HEK293T (cell line): ENCODE results near the gene HACE1.
A peak's percentile ranks its signal among the peaks of the same experiment; 100 is the strongest.

Experiments
- CTCF ChIA-PET: fragments of 350-600 bp; formaldehyde crosslinking; extraction: SDS; loops from one replicate; lab custom pipeline; 2021; ENCODE audit warnings: antibody characterized with exemption, inconsistent platforms; lab: Yijun Ruan, JAX
- POLR2A ChIA-PET: fragments of 350-600 bp; formaldehyde crosslinking; extraction: SDS; loops from one replicate; lab custom pipeline; 2020; ENCODE audit warnings: antibody characterized with exemption, inconsistent platforms; lab: Yijun Ruan, JAX
- DNase-seq: peaks from one replicate; pipeline ENCODE4 v3.0.0; 2012; ENCODE audit warnings: mixed read lengths; ENCODE audit errors: extremely low spot score
- ARNT ChIP-seq: fragments of 450-650 bp; IDR thresholded peaks from 2 replicates; pipeline ENCODE4 v1.6.1; 2017; ENCODE audit warnings: mild to moderate bottlenecking
- BHLHE40 ChIP-seq: fragments of 450-650 bp; IDR thresholded peaks from 2 replicates; pipeline ENCODE4 v1.6.1; 2016; ENCODE audit warnings: mild to moderate bottlenecking, moderate library complexity, borderline replicate concordance
- CTBP1 ChIP-seq: fragments of 450-650 bp; IDR thresholded peaks from 2 replicates; pipeline ENCODE4 v1.6.1; 2016; ENCODE audit warnings: borderline replicate concordance
- ELF4 ChIP-seq: fragments of 450-650 bp; IDR thresholded peaks from 2 replicates; pipeline ENCODE4 v1.6.1; 2017; ENCODE audit warnings: antibody characterized with exemption
- FOXA1 ChIP-seq: fragments of 450-650 bp; IDR thresholded peaks from 2 replicates; pipeline ENCODE4 v1.6.1; 2016; ENCODE audit warnings: mild to moderate bottlenecking
- FOXK2 ChIP-seq: fragments of 450-650 bp; IDR thresholded peaks from 2 replicates; pipeline ENCODE4 v1.6.1; 2016; ENCODE audit warnings: mild to moderate bottlenecking
- FOXM1 ChIP-seq: fragments of 450-650 bp; IDR thresholded peaks from 2 replicates; pipeline ENCODE4 v1.6.1; 2017; ENCODE audit warnings: mild to moderate bottlenecking, borderline replicate concordance
- HDGF ChIP-seq: fragments of 450-650 bp; IDR thresholded peaks from 2 replicates; pipeline ENCODE4 v1.6.1; 2017; ENCODE audit warnings: antibody characterized with exemption, borderline replicate concordance
- L3MBTL2 ChIP-seq: fragments of 450-650 bp; conservative IDR thresholded peaks from 2 replicates; pipeline ENCODE4 v1.6.1; 2016; ENCODE audit warnings: mild to moderate bottlenecking
- LEF1 ChIP-seq: fragments of 450-650 bp; IDR thresholded peaks from 2 replicates; pipeline ENCODE4 v1.6.1; 2017; ENCODE audit warnings: mild to moderate bottlenecking, borderline replicate concordance
- NFRKB ChIP-seq: fragments of 450-650 bp; IDR thresholded peaks from 2 replicates; pipeline ENCODE4 v1.6.1; 2016; ENCODE audit warnings: mild to moderate bottlenecking, moderate library complexity
- SP1 ChIP-seq: fragments of 450-650 bp; IDR thresholded peaks from 2 replicates; pipeline ENCODE4 v1.6.1; 2017
- SUZ12 ChIP-seq: fragments of 450-650 bp; IDR thresholded peaks from 2 replicates; pipeline ENCODE4 v1.6.1; 2016; ENCODE audit warnings: mild to moderate bottlenecking
- TARDBP ChIP-seq: fragments of 450-650 bp; IDR thresholded peaks from 2 replicates; pipeline ENCODE4 v1.6.1; 2016
- ZNF384 ChIP-seq: fragments of 450-650 bp; IDR thresholded peaks from 2 replicates; pipeline ENCODE4 v1.6.1; 2016
- TF ChIP-seq, protein P1 (sequence below): fragments of 450-650 bp; IDR thresholded peaks from 2 replicates; pipeline ENCODE4 v1.6.1; 2016

HACE1 gene

DNA sequence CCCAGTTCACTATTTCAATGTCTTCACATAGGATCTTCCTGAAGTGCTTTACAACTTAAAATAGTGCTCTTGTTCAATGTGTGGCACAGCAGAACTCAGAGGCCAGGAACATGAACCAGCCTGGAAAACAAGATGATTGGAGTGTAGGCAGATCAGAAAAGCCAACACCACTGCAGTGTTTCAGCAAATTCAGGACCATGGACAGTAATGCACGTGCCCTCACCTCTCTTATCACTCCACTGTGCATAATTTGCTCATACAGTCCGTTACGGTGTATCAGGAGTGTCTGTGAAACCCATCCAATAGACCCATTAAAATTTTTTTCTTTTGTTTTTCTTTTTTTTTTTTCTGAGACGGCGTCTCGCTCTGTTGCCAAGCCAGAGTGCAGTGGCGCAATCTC, 27.6 kb upstream of the HACE1 start:
- DNase-seq: peak; percentile 37
- ChIA-PET CTCF (no interaction called here), POLR2A (no interaction called here)
- TF ChIP-seq L3MBTL2: no peak
- no peak for TF ChIP-seq BHLHE40
- TF ChIP-seq FOXM1: no peak
- TF ChIP-seq SUZ12: no peak
- TF ChIP-seq NFRKB: no peak
- TF ChIP-seq ELF4: no peak
- no peak for TF ChIP-seq ARNT
- TF ChIP-seq TARDBP: no peak
- TF ChIP-seq CTBP1: no peak

DNA sequence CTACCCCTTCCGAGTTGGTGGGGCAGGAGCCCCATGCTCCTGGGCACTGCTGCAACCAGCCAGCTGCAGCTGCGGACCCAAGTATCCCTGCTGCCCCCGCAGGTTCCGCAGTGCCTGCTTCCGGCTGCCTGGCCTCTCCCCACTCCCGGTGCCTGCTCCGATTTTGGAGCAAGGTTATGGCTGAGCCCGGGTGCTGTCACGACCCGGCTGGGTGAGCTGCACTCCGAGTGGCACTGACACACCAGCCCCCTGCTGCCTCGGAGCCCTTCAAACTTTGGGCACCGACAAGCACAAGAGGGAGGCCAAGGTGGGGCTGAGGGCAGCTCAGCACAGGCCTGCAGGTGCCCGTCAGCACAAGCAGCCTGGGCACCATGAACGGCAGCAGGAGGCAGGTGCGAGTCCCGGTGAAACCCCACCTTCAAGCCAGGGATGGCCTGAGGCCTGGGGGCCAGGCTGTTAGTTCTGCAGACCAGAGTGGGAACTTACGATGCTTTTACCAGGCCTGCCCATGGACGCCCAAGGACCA, 25.9 kb upstream of the HACE1 start:
- no peak for DNase-seq
- POLR2A ChIA-PET: no interaction called here
- CTCF ChIA-PET: no interaction called here
- no peak for TF ChIP-seq ARNT
- no peak for TF ChIP-seq SP1
- TF ChIP-seq HDGF: no peak
- TF ChIP-seq L3MBTL2: no peak
- TF ChIP-seq ELF4: no peak
- TF ChIP-seq NFRKB: no peak
- TF ChIP-seq TARDBP: no peak
- no peak for TF ChIP-seq FOXK2

DNA sequence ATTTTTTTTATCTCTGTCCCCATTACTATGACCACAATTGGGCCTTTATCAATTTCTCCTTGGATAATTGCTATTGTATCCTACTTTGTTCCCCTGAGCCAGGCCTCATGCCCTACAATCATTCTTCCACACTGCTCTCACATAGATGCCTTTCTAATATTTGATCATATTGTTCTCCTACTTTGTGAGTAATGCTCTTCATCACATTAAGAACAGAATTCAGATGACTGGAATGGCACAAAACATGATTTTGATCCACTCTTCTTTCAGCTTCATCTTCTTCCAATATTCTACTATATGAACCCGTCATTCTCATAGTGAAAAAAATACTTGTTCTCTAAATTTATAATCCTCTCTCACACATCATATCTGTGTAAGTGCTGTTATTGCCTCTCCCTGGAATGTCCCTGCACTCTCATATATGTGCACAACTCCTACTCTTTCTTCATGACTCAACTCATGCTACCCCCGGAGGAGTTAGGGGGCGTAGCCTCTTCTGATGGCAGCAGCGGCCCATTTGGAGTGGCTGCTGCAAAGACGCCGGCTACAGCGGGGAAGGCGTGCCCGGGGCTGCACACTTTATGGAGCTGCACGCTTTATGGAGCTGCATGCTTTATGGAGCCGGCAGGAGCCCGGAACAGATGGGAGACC, 25.3 kb upstream of the HACE1 start:
- DNase-seq: no peak
- POLR2A ChIA-PET: no interaction called here
- TF ChIP-seq CTBP1 (no peak), SP1 (no peak), ELF4 (no peak), FOXM1 (no peak), ARNT (no peak), ZNF384 (no peak), LEF1 (no peak), L3MBTL2 (no peak), FOXK2 (no peak), SUZ12 (no peak), FOXA1 (no peak), NFRKB (no peak), TARDBP (no peak), BHLHE40 (no peak)
- TF ChIP-seq, protein P1, sequence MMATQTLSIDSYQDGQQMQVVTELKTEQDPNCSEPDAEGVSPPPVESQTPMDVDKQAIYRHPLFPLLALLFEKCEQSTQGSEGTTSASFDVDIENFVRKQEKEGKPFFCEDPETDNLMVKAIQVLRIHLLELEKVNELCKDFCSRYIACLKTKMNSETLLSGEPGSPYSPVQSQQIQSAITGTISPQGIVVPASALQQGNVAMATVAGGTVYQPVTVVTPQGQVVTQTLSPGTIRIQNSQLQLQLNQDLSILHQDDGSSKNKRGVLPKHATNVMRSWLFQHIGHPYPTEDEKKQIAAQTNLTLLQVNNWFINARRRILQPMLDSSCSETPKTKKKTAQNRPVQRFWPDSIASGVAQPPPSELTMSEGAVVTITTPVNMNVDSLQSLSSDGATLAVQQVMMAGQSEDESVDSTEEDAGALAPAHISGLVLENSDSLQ: no peak
- CTCF ChIA-PET: no interaction called here

DNA sequence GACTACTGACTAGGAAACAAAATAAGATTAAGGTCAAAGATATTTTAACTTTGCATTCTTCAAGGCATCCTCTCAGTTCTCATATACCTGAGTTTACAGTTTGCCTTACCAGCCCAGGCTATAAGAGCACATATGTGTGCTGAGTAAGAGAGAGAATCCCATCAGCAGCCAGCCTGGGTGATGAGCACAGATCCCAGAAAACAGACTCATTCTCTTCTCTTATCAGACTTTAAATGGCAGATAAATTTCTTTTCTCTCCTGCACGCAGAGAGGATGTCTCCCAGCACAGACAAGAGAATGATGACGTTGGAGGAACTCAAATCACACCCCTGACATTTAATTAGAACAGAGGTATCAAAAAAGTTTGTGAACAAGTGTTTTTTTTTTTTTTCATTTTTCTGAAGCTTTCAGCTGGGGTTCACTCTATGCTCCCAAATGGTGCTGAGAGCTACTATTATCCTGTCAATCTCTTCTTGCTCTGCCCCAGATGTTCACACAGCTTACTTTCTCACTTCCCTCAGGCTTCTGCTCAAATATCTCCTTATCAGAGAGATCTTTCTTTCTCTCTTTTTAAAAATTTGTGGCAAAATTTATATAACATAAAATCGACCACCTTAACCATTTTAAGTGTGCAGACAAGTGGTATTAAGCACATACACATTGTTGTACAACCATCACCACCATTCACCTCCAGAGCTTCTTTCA, 22.4 kb upstream of the HACE1 start:
- ChIA-PET POLR2A (interaction anchor here (0.6 kb wide), 1 partner anchor 214 kb away, joined by 3 read pairs; no protein-coding TSS in a partner anchor), CTCF (interaction anchor here (0.7 kb wide), 1 partner anchor 368 kb away, joined by 3 read pairs; no protein-coding TSS in a partner anchor)
- DNase-seq: no peak
- TF ChIP-seq FOXK2: no peak
- TF ChIP-seq ELF4: no peak
- no peak for TF ChIP-seq ARNT
- no peak for TF ChIP-seq CTBP1
- TF ChIP-seq, protein P1: no peak
- no peak for TF ChIP-seq BHLHE40
- TF ChIP-seq LEF1: no peak

DNA sequence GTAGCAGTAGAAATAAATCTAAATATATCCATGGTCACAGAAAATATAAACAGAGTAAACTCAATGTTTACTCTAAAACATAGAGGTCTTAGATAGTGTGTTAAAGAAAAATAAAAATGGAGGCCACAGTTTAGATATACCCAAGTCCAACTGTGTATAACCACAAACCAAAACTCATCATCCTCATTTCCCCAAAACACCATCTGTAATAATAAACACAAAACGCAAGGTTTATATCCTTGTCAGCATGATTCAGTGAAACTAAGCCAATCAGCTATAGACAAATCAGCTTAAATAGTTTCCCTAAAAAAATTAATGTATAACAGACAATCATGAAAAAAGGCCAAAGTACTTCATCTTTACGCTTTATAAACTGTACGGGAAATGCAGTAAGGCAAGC, 2.7 kb upstream of the HACE1 start:
- CTCF ChIA-PET: no interaction called here
- no peak for DNase-seq
- POLR2A ChIA-PET: no interaction called here
- TF ChIP-seq TARDBP (no peak), LEF1 (no peak), BHLHE40 (no peak), FOXA1 (no peak), SUZ12 (no peak), ELF4 (no peak), NFRKB (no peak), HDGF (no peak)
- TF ChIP-seq, protein P1: no peak

DNA sequence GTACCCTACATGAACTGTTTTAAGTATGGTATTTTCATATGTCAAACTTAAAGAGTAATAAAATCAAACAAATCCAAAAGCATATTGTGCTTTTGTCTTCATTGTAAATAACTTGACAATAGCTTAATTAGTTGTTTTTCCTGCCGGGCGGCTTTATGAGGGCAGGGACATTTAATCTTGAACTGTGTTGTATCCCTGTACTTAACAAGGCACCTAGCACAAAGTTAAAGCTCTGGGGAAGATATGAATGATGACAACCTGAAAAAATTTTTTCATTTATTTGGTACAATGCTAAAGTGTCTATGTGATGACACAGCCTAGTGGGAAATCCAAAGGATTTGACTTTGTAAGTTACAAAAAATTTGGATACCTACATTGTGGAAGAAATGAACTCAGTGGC, 502 bp upstream of the HACE1 start:
- no peak for DNase-seq
- TF ChIP-seq SP1 (no peak), ELF4 (no peak), LEF1 (no peak), FOXM1 (no peak)
- TF ChIP-seq, protein P1: no peak
- ChIA-PET POLR2A (interaction anchor here (0.5 to 1.8 kb wide), 12 partner anchors 9 to 300 kb away, joined by 3 to 7 read pairs (median 3); partner anchors contain the start of gene LIN28B), CTCF (interaction anchor here (0.7 kb wide), 1 partner anchor 218 kb away, joined by 3 read pairs; no protein-coding TSS in a partner anchor)
